ENCODE measurements around the gene SURF1.

The SURF1 gene, protein sequence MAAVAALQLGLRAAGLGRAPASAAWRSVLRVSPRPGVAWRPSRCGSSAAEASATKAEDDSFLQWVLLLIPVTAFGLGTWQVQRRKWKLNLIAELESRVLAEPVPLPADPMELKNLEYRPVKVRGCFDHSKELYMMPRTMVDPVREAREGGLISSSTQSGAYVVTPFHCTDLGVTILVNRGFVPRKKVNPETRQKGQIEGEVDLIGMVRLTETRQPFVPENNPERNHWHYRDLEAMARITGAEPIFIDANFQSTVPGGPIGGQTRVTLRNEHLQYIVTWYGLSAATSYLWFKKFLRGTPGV

DNA sequence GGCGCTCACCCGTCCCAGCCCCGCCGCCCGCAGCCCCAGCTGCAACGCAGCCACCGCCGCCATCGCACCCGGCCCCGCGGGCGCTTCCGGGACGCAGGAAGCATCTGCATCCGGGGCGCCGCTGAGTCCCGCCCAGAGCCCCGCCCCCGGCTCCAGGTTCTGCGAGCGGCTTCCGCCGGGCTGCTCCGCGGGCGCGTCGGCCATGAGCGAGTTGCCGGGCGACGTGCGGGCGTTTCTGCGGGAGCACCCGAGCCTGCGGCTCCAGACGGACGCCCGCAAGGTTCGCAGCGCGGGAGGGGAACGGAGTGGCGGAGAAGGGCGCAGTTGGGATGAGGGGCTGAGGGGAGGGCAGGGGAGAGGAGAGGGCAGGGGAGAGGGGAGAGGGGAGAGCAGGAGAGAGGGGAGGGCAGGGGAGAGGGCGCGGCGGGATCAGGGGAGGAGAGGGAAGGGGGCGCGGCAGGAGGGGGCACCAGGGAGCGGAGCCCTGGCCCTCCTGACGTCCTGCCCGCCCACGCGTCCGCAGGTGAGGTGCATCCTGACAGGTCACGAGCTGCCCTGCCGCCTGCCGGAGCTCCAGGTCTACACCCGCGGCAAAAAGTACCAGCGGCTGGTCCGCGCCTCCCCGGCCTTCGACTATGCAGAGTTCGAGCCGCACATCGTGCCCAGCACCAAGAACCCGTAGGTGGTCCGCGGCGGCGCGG, at the start of gene SURF1, which contains the start of gene SURF2:
TSS of gene SURF1 (minus strand) at position 97 of the 701 bp plus-strand sequence. CDS start at position 63, 34 bp downstream.
TSS of gene SURF2 (plus strand) at position 160 of the 701 bp plus-strand sequence. CDS start at position 203, 43 bp downstream.
- peak within 1 kb of the TSS; percentile 86 for H3K4me3 ChIP-seq (ENCODE audit: low read depth, low read length)
- TF ChIP-seq, protein P1, sequence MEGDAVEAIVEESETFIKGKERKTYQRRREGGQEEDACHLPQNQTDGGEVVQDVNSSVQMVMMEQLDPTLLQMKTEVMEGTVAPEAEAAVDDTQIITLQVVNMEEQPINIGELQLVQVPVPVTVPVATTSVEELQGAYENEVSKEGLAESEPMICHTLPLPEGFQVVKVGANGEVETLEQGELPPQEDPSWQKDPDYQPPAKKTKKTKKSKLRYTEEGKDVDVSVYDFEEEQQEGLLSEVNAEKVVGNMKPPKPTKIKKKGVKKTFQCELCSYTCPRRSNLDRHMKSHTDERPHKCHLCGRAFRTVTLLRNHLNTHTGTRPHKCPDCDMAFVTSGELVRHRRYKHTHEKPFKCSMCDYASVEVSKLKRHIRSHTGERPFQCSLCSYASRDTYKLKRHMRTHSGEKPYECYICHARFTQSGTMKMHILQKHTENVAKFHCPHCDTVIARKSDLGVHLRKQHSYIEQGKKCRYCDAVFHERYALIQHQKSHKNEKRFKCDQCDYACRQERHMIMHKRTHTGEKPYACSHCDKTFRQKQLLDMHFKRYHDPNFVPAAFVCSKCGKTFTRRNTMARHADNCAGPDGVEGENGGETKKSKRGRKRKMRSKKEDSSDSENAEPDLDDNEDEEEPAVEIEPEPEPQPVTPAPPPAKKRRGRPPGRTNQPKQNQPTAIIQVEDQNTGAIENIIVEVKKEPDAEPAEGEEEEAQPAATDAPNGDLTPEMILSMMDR (conservative IDR thresholded peaks at IDR 0.05; ENCODE audit: low read depth, low read length): peak; percentile 9
- DNase-seq (ENCODE audit: low read depth): peak; percentile 79

DNA sequence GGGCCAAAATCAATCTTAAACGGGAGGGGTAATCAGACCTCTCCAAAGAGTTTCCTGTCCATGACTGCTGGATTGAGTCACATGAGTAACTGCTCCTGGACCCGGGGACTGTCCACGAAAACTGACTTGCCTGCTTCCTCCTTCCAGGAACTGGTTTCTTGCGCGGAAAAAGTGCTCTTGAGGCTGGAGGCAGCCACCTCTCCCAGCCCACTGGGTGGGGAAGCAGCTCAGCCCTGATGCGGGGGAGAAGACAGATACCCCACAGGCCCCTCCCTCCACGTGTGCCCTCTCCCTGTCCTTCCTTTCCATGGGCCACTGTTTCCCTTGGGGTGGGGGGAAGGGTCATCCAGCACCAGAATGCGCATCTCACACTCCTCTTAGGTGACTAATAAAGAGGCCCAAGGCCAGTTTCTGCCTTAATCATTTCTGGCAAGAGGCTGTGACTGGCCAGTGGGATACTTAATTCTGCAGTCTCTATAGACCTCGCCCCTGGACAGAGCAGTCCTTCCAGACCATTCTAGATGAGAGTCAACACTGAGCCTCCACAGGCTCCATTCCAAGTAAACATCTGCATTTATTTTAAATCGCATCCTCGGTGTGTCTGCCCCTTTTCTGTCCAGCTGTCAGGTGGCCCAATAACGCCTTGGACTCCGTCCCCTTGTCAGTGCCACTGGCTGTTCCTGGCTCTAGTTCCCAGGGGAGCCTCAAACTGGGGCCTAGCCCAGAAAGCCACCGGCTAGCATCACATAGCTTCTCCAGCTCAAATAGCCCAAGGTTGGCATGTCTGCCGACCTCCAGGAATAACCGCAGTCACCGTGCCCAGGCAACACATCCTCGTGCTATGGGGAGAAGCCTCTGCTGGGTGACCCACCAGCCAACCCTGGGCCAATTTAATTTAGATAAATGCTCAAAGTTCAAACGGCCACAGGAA, 49.5 kb upstream of the SURF1 start:
- H3K4me3 ChIP-seq (ENCODE audit: low read depth, low read length): no peak overlapping the region
- DNase-seq (ENCODE audit: low read depth): no peak
- TF ChIP-seq, protein P1 (conservative IDR thresholded peaks at IDR 0.05; ENCODE audit: low read depth, low read length): no peak

DNA sequence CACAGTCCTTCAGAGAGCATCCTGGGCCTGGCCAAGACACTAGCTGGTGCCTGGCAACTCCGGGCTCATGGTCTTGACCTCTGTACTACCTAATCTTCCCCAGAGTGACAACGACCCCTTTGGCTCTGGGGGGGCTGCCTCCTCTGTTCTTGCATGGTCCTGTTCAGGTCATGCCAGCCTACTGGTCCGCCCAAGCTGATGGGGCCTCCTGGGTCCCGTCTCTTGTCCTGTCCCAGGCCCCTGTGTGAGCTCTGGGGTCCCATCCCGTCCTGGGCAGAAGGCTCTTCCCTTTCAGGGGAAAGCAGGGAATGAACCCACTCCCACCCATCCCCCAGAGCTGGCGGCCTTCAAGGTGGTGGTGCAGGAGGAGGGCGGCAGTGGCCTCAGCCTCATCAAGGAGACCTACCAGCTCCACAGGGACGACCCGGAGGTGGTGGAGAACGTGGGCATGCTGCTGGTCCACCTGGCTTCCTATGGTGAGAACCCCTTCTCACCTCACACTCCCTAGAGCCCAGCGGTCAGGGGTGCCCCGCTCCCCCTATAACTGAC, 48.2 kb upstream of the SURF1 start:
- no peak overlapping the region for H3K4me3 ChIP-seq (ENCODE audit: low read depth, low read length)
- TF ChIP-seq, protein P1 (conservative IDR thresholded peaks at IDR 0.05; ENCODE audit: low read depth, low read length): no peak
- no peak for DNase-seq (ENCODE audit: low read depth)

DNA sequence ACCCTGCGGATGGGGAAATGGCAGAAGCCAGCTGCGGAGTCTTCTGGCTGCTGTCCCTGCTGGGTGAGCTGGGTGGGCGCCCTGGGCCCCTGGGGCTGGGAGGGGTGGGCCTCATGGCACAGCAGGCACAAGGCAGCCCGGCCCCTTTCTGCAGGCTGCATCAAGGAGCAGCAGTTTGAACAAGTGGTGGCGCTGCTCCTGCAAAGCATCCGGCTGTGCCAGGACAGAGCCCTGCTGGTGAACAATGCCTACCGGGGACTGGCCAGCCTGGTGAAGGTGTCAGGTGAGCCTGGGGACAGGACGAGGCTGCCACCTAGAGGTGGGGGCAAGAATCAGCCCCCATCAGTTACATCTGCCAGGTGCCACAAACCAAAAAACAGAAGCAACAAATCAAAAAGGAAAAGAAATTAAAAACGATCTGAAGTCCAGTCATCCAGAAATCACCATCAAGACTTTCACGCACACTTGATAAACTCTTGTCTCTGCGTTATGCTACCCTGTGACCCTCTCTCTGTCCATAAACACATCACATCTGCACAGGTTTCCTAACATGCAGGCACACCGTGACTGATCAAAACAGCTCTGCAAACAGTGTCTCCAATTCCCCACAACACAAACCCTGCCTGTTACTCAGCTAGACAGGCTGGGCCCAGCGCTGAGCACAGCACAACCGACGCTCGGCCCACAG, 47.6 kb upstream of the SURF1 start:
- H3K4me3 ChIP-seq (ENCODE audit: low read depth, low read length): no peak overlapping the region
- DNase-seq (ENCODE audit: low read depth): peak; percentile 41
- TF ChIP-seq, protein P1 (conservative IDR thresholded peaks at IDR 0.05; ENCODE audit: low read depth, low read length): peak; percentile 72

DNA sequence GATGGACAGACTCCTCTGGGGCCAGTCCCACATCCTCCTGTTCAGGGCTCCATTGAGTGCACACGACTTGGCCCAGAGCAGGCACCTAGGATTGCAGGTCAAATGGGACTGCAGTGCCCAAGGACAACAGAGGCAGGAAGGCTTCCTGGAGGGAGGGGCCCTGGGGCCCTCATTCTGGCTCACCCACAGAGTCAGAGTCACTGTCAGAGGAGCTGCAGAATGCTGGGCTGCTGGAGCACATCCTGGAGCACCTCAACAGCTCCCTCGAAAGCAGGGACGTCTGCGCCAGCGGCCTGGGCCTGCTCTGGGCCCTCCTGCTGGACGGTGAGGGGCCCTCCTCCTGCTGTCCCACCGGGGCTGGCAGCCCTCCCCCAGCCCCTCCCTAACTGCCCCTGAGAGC, 46.4 kb upstream of the SURF1 start:
- DNase-seq (ENCODE audit: low read depth): no peak
- H3K4me3 ChIP-seq (ENCODE audit: low read depth, low read length): no peak overlapping the region
- TF ChIP-seq, protein P1 (conservative IDR thresholded peaks at IDR 0.05; ENCODE audit: low read depth, low read length): no peak

DNA sequence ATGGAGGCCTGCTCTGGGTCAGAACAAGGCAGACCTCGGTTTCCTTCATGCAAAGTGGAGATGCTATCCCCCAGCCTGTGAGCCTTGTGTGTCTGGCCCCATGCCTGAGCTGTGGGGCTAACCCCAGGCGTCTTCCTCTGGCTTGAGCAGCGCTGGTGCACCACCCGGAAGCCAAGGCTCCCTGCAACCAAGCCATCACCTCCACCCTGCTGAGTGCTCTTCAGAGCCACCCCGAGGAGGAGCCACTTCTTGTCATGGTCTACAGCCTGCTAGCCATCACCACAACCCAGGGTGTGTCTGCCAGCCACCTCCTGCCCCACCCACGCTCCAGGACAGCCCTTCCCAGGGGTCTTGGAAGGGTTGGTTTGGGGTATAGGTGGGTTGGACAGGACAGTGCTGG, 45.3 kb upstream of the SURF1 start:
- H3K4me3 ChIP-seq (ENCODE audit: low read depth, low read length): no peak overlapping the region
- DNase-seq (ENCODE audit: low read depth): no peak
- TF ChIP-seq, protein P1 (conservative IDR thresholded peaks at IDR 0.05; ENCODE audit: low read depth, low read length): no peak
